HG03095 (cell line): Measurements from ENCODE around the gene NUCKS1.

ENCODE experiments used
- ATAC-seq: cut with Tn5 transposase; IDR thresholded peaks from one replicate; pipeline ENCODE4 v1.9.1; 2021; ENCODE audit warnings: moderate library complexity; ENCODE audit not compliant: unreplicated experiment

Gene NUCKS1, protein sequence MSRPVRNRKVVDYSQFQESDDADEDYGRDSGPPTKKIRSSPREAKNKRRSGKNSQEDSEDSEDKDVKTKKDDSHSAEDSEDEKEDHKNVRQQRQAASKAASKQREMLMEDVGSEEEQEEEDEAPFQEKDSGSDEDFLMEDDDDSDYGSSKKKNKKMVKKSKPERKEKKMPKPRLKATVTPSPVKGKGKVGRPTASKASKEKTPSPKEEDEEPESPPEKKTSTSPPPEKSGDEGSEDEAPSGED

DNA sequence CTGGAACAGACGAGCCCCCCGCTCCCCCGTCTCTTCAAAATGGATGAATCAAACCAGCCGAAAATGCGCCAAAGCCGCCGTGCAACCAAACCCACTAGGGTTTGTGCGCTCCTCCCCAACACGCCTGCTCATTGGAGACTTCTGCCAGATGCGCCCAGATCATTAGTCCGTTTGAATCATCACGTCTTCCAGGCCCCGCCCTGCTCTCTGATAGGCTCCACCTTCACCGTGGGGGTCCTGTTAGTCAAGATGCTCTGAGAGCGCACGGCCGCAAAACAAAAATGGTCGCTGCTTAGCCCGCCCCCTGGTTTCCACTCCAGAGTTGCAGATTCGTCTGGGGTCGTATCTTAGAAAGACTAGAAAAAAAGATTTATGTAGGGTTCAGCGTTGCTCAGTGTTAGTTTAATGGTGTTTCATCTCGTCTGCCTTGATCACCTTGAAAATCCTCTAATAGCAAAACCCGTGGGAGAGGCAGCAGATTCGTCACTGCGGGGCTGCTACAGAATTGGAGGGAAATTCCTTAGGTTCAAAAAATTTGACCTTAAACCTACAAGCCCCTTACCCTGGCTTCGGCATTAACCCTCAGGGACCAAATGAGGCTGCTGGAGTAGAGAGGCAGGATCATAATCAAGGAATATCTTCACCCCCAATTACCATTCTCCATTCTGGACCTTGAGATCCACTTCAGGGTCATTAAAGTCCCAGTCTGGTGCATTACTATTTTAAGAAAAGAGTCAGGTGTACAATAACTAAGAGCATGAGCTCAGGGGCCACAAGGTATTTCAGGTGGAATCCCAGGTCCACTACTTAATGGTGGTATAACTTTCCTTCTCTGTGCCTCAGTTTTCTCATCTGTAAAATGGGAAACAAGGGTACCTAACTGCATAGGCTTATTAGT lies at the start of gene NUCKS1:
Gene NUCKS1, minus strand, starts transcription at position 45 of the 898 bp plus-strand sequence. CDS start 209 bp downstream, outside the sequence.
- peak; percentile 78 for ATAC-seq

DNA sequence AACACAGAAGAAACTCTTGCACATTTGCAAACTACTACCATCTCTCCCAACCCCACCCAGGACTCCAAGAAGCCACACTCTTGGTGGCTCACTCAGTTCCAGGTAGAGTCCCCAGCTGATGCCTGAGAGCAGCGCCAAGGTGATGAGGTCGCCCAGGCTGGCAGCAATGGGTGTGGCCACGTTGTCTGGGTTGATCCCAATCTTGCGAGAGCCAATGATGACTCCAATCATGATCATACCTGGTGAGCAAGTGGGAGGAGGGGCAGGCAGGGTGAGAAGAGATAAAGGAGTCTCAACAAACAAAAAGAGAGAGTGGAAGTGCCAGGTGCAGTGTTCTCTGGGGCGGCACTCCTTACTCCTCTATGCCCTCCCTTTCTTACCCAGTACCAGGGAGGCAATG lies 48.6 kb upstream of the NUCKS1 start:
- no peak for ATAC-seq

DNA sequence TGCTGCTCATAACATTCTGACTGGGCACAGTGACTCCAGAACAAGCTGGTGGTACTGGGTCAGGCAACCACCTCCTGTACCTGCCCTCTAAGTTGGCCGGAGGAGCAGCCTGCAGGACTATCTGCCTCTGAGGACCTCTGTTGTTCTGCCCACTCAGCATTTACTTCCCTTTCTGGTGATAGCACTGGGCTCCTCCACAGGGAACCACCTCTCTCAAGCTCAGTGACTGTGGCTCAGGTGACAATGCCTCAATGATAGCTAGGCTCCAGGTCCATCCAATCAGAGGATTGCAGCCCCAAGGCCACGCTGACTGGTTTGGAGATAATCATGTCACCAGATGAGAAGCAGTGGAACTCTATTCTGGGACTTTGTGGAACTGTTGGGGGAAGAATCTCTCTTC lies 47.2 kb upstream of the NUCKS1 start:
- ATAC-seq, result no peak

DNA sequence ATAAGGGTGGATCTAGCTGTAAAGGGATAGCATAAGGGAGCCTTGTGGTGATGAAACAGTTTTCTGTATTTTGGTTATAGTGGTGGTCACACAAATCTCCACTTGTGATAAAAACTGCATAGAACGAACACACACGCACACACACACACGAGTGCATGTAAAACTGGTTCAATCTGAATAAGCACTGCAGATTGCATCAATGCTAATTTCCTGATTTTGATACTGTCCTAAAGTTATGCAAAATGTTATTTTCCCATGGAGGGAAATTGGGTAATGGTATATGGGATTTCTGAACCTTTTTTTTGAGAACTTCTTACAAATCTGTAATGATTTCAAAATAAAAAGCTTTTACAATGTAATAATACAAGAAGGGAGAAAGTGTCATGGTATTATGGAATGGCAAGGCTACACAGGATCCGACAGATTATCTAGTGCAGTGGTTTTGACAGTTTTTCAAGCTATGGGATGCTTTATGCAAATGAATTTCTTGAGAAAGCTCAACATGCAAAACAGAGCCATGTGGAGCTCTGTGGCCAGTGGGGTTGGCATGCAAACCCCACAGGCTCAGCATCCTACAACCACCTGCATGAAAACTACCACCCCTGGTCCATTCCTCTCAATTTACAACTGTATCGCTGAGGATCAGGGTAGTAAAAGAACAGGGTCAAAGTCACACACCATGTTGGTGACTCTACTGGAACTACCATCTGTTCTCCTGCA lies 44.2 kb upstream of the NUCKS1 start:
- ATAC-seq, result no peak

DNA sequence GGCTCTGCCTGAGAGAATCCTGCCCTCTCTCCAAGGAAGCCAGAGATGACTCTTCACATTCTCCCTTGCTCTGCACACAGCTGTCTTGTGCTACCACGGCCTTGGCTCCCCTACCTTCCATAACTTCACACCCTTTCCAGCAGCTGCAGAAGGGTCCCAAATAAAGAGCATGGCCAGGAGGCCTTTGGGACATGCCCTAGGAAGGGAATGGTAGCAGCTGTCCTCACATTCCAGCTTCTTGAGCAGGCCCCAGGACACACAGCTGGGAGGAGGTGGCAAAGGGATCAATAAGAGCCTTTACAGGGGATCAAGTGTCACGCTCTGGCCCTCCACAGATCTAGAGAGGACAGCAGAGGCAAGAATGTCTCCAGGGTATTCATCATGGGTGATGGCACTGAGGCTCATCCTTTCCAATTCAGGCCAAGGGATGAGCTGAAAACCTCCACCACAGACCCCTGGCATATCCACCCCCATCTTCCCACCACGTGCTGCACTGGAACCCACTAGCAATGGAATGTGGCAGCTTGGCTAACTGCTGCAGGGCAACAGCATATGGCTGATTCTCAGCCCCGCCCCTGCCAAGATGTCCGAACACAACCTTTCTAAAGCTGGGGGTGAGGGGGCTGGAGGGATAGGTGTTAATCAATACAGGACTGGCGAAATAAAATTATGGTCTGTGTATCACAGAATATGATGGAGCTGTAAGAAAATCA lies 43.1 kb upstream of the NUCKS1 start:
- no peak for ATAC-seq

DNA sequence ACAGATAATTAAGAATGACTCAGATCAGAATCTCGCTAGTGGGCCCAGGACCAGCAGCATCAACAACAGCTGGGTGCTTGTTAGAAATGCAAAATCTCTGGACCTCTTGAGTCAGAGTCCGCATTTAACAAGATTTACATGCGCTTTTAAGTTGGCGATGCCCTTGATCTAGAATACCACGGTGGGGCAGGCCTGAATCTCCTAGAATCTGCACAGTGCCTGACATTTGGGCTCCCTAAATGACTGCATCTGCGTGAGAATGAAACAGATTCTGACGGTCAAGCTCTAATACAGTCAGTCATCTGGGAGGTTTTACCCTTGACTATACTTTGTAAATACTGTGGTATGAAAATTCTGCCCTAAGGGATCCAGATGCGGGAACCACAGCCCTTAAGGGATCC lies 42.5 kb upstream of the NUCKS1 start:
- ATAC-seq, result no peak

DNA sequence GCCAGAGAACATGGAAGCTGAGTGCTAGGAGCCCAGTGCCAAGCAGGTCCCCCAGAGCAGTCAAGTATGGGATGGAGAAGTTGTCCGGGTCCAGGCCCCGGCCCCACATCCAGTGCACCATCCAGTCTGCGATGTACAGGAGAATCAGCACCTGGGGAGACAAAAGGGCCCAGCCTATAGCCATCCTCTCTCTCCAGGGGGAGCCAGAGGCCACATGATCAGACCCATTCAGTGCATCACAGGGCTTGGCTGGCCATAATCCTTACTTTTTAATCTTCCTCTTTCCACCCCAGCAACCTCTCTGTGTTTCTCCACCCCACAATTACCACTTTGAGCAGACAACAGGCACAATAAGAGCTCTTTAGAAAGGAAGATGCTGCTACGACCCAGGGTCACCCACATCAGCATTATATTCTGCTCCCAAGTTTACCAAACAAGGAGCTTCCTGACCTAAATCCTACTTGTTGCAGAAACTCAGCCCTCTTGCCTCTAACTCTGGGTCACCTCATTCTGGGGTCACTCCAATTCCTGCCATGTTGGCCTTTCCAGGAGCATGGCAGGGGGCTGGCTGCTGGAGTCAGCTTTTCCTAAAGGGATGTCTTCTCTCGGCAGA lies 41.7 kb upstream of the NUCKS1 start:
- no peak for ATAC-seq

DNA sequence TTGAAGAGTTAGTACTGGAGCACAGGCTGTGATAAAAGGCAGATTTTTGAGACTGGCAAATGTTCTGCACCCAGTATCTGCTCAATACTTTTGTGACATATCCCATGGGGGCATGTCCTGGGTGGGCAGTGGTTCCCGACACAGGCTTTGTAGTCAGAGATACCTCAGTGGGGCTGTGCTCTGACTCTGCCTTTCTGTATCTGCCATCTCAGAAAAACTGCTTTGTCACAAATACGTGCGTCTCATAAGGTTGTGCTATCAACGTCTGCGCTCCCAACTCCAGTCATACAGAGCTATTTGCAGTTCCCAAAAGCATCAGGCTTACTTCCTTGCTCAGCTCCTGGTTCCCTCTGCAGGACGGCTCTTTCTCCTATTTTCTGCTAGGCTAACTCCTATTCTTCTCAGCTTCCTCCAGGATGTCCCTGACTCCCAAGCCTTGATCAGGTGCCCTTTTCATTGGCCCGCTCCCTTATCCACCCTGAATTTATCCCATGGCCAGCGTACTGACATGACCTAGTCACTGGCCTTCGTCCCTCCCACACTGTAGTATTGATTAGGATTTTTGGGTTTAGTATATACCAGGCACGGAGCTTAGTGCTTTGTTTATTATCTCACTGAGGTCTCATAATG lies 37.4 kb upstream of the NUCKS1 start:
- no peak for ATAC-seq

DNA sequence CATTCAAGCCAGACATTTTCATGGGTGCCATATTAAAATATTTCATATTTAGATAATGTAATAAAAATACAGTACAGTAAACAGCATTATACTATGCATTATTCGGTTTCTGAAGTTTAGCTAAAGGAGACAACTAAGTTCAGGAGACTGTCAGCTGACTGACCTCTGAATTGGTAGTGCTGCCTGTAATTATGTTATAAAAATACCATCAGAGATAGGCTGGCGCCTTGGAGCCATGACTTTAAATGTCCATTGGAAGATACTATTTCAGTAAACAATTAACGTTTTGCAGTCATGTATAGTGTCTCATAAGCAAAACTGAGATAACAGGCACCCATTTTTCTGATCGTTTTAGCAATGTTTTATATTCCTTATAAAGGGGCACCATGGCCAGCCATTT lies 36.6 kb upstream of the NUCKS1 start:
- ATAC-seq, result no peak

DNA sequence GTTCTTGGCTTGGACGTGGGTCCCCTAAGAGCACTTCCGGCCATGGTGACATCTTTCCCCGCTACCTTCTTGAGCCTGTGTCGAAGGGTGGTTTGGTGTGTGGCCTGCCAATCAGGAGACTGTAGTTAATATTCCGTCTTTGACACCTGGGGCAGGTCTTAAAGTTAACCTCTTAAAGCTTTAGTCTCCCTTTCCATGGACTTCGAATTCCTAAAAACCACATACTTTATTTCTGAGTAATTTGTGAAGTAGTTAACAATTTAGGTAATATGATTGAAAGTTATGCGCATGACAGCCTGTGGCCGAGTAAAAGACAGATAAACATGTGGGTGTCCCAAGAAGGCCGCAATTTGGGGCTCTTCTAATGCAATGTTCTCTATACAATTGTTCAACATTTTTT lies 35.5 kb upstream of the NUCKS1 start:
- ATAC-seq, result no peak

DNA sequence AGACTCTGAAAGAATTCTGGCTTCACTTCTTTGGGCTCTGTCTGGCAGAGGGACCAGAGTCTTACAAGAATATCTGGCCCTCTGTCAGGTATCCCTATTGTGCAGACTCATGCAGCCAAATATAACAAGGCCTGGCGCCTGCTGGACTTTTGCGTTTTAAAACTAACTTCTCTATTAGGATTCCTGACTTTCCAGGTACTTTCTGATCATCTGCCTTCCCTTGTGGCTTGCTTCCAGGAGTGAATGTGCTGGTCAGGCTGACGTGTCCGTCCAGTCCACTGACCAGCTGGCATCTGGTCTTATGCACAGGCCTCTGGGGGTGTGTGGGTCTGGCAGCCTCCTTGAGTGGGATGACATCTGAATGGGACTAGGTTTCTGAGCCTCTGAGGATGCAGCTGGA lies 33.9 kb upstream of the NUCKS1 start:
- ATAC-seq, result no peak

DNA sequence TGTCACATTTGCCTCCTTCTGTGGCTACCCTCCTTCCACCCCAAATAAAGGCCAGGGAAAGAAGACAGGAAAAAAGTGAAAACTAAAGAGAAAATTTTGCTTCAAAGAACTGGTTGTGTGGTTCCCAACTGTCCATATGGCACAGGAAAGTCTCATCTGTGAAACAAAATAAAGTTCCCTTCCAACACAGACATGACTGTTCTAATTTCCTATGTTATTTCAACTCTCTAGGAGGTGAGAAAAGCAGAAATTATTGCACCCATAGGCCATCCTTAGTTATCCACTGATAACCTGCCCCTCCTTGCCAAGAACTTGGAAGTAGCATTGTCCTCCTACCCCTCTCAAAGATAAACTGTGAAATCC lies 33.4 kb upstream of the NUCKS1 start:
- ATAC-seq, result no peak

DNA sequence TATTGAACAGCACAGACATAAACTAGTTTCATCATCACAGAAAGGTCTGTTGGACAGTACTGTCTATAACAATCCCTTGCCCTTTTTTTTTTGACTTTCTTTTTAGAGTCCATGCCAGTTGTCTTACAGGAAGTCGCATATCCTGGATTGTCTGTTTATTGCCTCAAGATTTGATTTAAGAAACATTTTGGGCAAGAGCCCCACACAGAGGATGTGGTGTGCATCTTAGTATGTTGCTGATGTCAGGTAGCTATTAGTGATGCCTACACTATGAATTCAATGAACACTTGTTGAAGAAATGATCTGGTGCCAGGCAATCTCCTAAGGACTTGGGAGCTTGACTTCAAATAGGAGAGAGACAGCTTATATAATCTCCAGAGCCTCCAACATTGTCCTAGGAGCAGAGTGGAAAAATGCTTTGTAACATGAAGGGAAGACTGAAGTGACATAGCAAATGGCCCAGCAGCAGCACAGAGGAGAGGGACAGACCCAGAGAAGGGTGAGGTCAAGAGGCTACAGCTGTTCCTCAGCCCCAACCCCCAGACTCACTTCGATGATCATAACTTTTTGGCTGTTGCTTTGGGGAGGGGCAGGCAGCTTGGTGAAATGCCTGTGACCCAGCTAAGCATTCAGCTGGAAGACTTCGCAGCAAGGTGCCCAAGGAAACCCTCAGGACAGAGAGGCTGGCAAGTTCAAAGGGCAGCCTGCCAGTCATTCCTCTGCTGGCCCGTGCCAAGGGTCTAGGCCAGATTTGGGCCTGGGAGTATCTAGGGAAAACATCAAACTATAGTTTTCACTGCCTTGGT lies 32.8 kb upstream of the NUCKS1 start:
- ATAC-seq, result no peak

DNA sequence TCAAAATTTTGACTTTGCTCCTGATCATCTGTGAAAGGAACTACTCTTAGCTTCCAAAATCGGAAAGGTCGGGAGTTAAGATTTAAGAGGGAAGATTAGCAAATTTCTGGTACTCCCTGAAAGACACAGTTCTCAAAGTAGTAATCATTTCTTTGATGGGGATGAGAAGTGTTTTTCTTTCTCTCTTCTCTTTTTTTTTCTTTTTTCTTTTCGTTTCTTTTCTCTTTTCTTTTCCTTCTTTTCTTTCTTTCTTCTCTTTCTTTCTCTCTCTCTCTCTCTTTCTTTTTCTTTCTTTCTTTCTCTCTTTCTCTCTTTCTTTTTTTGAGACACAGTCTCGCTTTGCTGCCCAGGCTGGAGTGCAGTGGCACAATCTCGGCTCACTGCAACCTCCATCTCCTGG lies 30.4 kb upstream of the NUCKS1 start:
- ATAC-seq, result no peak

DNA sequence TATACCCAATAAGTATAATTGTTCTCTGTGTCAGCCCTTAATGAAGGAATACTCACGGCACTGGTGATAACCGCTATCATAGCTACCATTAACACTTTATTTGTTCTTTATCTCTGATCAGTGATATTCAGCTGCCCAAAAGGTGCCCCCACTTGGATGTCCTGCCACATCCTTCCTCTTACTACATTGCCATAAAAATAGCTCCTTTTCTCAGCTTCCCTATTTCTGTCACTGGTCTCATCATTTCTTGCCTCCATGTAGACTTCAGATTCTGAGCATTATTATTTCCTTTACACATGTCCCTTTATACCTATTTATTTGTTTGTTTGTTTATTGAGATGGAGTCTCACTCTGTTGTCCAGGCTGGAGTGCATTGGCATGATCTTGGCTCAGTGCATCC lies 28.0 kb upstream of the NUCKS1 start:
- ATAC-seq, result no peak

DNA sequence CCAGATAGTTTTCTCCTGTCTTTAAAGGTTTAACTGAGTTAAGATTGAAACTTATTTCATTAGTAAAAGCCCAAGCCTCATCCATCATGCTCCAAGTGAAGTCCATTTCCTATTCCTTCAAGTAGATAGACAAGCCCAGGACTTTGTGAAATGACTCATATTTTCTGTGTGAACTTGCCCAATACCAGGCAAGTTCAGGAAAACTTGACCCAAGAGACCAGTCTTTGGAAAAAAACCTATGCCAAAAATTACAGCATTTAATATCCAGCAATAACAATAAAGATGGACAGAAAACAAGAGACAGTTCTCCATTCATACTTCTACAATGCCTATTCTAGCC lies 25.7 kb upstream of the NUCKS1 start:
- ATAC-seq, result no peak

DNA sequence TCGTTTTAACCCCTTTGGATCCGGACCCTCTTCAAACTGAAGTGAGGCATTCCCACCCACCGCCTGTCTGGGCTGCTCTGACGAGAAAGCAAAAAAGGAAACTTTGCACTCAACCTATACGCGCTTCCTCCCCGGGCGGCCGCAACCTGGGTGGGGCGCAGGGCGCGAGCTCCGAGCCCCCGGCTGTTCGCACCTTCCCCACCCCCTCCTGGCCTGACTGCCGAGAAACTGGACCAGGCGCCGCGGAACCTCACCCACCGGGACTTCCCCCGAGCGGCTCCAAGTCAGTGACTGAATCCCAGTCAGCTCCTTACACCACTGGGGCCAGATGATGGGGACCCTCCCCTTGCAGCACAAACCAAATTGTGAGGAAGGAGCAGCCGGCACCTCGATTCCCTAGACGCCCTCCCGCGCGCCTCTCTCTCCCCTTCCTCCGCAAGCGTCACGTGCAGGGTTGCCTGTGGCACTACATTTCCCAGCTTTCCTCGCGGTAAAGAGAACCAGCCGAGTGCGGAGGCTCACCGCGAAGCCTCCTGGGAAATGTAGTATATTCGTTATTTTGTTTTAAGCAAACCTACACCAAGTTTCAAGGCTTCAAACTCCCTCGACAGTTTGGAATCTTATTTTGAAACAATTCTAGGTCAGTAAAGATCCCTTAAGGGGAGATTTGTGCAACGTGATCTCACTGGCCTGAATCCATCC lies 25.2 kb upstream of the NUCKS1 start, which contains the start of gene RAB29:
Gene RAB29, minus strand, starts transcription at position 468 of the 702 bp plus-strand sequence. CDS start 526 bp downstream, outside the sequence.
- peak; percentile 71 for ATAC-seq

DNA sequence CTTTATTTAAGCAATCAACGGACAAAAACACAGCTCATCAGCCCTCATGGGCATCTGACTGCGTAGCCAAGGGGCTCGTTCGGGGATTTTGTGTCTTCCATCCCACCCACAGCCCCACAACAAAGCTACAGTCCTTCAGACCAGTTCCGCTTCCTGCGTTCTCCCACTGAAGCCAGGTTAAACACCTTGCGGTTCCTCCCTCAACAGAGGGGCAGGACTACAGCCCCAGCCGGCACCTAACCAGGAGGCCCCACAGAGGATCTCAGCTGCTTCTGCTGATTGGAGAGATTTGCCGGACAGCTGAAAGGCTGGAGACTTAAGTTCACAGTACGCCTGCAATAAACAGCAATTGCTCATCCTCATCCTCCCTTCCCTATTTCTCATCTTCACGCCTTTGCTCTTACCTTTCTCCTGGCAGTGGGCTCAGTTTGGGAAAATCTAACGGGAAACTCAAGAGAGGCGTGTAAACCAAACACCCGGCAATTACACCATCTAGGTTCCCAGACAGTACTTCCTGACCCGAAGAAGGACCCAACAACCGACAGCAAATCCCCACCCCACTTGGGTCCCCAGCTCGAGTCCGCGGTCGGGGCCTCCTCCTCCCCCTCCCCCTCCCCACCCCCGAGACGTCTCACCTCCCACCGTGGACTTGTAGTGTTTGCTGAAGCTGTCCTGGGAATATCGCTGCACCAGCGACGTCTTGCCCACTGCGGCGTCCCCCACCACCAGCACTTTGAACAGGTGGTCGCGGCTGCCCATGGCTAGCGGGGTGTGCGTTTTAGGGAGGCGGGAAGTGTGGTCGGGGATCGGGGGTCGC lies 24.4 kb upstream of the NUCKS1 start:
- ATAC-seq, result peak; percentile 9
